Activated CD4-positive, CD25-positive, alpha-beta regulatory T cell treated with anti-CD3 and anti-CD28 coated beads, Interleukin-2, amount 50 U/mL, for 24 hours (primary cell): ENCODE results near the gene TP53TG5.

Source experiments
- ATAC-seq, 2 donors: fragments of 150-1000 bp; cut with Tn5 transposase; one replicate each; pipeline ENCODE4 v1.10.0; 2021; ENCODE audit warnings: mild to moderate bottlenecking in 1 of 2, moderate library complexity in 1 of 2

The TP53TG5 gene

GRCh38 chr20:45322952-45323383 lies 55.2 kb downstream of the TP53TG5 start:
- ATAC-seq, result no peak
